Measurements from ENCODE around the gene PSEN2.
"Not testable (repeated sequence)": the region's sequence is repeated elsewhere in the genome, so short reads cannot be mapped to it uniquely, and the experiment has no call there.

PSEN2 gene

DNA sequence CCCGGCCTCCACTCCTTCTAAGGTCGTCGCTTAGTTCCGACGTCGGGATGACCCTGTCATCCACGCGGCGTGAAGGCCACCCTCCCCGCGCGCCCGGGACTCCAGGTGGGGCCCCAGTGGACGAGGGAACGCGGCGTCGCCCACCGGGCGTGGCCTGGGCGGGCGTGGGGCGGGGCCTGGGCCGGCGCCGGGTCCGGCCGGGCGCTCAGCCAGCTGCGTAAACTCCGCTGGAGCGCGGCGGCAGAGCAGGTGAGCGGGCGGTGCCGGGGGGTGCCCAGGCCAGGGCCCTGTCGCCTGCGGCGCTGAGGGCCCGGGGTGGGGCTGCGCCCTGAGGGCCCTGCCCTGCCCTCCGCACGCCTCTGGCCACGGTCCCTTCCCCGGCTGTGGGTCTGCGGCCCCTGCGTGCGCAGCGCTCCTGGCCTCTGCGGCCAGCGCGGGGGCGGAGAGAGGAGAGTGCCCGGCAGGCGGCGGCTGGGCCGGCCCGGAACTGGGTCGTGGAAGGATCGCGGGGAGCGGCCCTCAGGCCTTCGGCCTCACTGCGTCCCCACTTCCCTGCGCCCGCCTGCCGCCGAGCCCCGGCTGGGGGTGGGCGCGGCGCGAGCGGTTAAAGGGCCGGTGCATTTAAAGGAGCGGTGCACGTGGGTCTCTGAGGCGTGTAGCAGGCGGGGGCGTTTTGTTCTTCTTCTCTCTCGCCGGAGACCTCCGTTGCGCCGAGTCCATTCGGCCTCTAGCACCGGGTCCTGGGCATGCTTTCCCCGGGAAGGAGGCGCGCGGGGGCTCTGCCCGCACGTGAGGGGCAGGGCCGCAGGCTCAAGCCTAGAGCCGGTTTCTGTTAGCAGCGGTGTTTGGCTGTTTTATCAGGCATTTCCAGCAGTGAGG is at the start of gene PSEN2:
TSS of gene PSEN2 (plus strand) at position 216 of the 879 bp plus-strand sequence. CDS start 11,292 bp downstream, outside the sequence.
- peak; percentile 58 for DNase-seq (ENCODE audit: low spot score)

DNA sequence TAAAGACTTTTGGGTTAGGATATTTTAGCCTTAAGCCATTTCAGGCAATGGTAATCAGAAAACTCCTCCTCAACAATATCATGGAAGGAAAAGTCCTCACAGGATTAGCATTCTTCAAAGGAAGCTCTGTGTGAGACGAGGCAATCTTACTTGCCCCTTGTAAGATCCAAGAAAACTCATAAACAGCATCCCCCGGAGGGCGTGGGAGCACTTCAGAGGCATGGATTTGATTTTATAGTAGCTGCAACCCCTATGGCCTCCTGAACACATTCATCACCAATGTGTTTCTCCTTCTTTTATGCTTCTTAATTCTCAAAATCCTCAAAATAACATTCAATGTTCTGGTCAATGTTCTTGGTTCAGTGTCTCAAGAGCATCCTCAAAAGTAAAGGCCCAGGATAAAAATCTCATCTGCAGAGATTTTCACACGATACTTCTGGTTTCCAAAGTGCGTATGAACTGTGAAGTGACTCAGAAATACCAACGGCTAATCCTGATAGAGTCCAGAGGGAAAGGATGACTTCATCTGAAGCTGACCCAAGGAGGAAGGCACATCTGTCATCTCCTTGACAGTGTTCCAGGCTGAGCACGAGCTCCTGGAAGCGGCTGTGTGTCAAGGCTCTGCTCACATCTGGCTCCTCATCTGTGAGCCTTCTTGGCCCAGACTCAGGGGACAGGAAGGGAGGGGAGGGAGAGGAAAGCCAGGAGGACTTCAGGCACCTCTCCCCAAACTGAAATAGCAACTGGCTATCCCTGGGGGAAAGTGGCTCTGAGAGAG is 49.3 kb upstream of the PSEN2 start:
- no peak for DNase-seq (ENCODE audit: low spot score)

DNA sequence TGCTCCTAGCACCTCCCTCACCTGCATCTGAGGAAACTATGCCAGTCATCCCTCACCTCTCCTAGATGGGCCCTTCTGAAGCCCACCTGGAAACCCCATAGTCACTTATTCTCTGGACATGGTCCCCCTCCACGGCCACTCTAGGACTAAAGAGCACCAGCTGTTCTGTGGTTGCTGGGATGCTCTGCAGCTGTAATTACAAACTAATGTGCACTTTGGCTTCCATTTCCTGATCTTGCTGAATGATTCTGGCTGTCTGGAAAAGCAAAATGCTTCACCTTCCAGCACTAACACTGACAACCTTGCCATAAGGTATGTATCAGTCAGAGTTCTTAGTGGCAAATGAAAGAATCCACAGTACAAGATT is 48.7 kb upstream of the PSEN2 start:
- DNase-seq (ENCODE audit: low spot score) = no peak

DNA sequence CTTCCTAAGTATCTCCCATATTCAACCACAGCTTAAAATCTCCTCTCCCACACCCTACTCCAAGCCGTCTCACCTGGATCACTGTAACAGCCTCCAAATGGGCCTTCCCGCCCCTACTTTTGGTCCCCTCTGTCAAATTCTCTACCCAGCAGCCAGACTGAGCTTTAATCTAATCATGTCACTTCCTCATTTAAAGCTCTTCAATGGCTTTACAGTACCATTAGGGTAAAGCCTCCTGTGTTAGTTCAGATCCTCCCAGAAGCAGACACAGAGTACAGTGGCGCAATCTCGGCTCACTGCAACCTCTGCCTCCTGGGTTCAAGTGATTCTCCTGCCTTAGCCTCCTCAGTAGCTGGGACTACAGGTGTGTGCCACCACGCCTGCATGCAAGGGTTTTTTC is 46.8 kb upstream of the PSEN2 start:
- DNase-seq (ENCODE audit: low spot score) = no peak

DNA sequence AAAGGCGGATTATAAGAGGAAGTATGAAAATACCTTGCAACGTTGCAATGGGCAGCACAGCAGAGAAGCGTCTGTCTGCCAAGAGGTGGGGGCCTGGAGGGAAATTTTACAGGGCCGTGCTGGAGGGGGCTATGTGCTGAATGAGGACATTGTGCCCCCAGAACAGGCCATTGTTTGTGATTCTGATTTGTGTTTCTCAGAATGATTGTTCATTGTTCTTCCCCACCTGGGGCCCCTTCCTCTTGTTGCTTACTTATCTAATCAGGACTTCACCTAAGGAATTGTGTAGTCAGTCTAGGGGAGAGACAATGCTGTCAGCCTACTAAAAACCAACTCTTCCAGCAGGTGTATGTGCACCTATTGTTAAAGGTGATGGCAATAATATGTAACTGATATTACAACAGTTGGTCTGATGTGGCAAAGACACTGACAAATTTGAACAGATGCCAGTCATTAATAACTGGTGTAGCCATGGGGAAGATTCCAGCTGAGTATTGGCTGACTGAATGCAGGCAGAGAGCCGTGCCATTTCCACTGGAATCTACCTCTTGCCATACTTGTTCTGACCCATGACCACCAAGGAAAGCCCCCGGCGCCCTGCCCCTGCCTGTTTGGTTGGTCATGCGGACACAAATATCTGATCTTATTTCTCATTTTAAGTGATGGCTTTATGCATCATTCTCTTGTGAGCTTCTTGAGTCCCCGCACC is 45.2 kb upstream of the PSEN2 start:
- DNase-seq (ENCODE audit: low spot score) = no peak

DNA sequence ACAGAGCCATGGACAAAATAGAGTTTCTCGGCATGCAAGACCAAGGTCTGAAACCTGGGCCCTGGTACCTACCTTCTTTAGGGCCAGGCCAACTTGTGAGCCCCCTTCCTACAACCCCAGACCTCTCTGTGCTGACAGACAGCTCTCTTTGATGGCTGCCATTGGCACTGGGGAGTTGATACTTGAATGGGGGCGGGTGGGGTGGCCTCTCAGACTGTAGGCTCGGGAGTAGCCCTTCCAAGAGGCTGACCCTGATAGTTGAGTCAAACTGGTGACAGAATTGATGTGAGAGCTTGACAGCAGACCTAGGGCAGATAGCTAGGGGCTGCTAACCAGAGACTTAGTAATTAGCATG is 44.7 kb upstream of the PSEN2 start:
- DNase-seq (ENCODE audit: low spot score) = no peak

DNA sequence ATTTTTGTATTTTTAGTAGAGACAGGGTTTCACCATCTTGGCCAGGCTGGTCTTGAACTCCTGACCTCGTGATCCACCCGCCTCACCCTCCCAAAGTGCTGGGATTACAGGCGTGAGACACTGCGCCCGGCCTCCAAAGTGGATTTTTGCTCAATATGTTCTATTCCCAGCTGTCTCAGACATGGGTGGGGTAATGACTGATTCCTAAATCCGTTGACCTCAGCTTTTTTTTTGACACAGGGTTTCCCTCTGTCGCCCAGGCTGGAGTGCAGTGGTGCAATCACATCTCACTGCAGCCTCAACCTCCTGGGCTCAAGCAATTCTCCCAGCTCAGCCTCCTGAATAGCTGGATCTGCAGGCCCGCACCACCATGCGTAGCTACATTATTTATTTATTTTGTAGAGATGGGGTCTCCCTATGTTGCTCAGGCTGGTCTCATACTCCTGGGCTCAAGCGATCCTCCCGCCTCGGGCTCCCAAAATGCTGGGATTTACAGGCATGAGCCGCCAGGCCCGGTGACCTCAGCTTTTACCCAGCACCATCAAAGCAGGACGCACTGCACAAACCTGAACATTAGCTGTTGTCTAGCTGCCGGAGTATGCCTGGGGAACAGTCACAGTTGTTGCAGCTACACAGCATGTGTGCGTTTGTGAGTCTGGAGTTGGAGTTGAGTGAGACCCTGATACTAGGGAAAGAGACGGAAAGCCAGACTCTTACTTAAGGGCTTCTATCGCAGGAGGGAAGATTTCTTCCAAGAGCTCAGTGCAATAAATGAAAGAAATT is 43.7 kb upstream of the PSEN2 start:
- no peak for DNase-seq (ENCODE audit: low spot score)

DNA sequence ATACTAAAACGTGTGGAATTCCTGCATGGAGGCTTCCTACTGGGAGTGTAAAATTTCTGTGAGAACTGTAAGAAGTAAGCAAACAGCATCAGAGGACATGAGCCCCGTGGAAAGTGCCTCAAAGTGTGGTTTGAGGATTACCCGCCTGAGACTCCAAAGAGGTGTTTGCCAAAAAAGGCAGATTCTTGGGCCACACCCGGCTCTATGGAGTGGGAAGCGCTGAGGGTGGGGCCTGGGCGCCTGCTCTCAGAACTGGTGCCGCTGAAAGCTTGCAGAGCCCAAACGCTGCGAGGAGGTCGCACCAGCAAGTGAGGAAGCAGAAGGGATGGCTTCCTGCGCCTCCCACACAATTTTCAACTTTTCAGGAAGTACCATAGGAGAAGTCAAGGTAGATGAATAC is 43.0 kb upstream of the PSEN2 start:
- no peak for DNase-seq (ENCODE audit: low spot score)

DNA sequence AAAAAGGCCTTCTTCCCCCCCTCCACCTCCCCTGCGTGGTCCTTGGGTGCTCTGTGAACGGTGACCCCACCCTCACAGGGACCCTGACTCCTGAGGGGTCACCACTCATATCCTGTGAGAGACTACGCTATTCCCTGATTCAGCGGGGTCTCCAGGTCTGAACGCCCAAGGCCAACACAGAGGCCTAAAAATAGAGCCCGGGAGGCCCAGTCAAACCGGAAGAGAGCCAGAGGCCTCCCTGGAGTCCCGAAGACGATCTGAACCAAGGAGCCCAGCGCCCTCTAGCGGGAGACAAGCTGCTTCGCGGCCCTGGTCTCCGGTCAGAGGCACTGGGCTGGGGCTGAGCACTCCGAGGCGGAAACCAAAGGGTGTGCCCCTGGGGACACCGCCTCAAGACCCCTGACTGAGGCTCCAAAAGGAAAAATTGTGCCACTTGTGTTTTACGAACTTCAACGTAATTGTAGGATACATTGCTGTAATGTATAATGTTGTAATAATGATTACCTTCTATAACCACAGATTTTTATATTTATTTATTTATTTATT is 42.4 kb upstream of the PSEN2 start:
- peak; percentile 98 for DNase-seq (ENCODE audit: low spot score)

DNA sequence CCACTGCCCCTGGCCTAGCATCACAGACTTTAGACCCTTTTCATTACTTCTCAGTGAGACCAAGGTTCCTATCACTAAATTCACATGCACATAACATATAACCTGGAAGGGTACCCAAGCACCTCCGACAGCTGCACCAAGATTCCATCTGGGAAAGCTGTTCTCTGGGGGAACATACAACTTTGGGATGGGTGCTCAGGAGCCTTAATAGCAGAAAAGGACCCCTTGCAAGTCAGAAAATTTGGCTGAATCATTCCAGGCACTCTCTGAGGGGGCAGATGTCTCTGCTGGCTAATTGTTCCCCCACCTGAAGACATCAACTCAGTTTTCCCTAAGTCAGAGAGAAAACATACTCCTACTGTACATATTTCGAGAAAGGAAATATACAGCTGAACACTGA is 41.3 kb upstream of the PSEN2 start:
- DNase-seq (ENCODE audit: low spot score) = no peak

DNA sequence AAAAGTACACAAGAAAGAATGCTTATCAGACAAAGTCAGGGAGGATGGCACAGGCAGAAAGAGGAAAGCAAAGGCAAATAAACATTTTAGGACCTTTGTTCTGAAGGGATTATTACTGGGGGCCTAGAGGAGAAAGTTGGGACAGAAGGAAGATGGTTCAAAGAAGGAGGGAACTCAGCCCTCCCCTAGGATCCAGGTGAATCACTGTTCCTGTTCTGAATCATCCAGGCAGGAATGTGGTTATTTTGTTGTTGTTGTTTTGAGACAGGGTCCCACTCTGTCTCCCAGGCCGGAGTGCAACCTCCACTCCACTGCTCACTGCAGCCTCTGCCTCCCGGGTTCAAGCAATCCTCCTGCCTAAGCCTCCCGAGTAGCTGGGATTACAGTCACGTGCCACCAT is 38.5 kb upstream of the PSEN2 start:
- DNase-seq (ENCODE audit: low spot score) = no peak

DNA sequence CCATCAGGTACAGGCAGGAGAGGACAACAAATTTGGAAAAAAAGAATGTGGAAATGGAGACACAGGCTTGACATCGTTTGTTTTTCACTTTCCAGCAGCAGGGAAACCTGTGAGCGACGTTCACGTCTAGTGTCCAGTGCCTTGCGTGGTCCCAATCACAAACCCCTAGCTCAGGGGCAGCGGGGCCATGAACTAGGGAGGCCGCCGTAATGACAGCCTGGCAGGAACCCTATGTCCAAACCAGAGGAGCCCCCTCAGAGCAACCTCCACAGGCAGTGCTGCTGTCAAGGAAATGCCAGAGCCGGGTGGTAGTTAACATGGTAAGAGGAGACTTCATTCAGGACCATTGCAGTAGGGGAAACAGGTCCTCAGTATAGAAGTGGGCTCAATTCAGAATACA is 37.8 kb upstream of the PSEN2 start:
- no peak for DNase-seq (ENCODE audit: low spot score)

DNA sequence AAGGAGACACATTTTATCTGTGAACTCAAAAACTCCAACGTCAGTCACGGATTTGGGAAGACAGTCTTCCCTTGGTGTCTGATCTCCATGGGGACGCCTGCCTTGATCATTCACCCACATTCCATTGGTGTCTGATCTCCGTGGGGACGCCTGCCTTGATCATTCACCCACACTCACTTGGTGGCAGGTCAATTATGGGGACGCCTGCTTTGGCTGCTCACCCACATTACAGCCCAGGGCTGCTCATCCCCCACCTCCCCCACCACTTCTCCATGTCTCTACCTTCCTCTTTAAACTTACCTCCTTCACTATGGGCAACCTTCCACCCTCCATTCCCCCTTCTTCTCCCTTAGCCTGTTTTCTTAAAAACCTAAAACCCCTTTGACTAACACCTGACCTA is 36.2 kb upstream of the PSEN2 start:
- DNase-seq (ENCODE audit: low spot score) = not testable (repeated sequence)

DNA sequence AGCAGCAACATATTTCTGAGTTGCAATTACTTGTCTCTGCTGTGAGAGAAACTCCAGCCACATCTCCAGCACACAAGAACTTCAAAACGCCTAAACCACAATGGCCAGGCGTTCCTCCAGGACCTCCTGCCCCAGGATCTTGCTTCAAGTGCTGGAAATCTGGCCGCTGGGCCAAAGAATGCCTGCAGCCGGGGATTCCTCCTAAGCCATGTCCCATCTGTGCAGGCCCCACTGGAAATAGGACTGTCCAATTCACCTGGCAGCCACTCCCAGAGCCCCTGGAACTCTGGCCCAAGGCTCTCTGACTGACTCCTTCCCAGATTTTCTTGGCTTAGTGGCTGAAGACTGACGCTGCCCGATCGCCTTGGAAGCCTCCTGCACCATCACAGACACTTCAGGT is 35.0 kb upstream of the PSEN2 start:
- DNase-seq (ENCODE audit: low spot score) = not testable (repeated sequence)

DNA sequence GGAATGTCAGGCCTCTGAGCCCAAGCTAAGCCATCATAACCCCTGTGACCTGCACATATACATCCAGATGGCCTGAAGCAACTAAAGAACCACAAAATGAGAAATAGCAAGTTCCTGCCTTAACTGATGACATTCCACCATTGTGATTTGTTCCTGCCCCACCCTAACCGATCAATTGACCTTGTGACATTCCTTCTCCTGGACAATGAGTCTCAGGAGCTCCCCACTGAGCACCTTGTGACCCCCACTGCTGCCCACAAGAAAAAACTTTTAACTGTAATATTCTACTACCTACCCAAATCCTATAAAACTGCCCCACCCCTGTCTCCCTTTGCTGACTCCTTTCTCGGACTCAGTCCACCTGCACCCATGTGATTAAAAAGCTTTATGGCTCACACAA is 32.5 kb upstream of the PSEN2 start:
- DNase-seq (ENCODE audit: low spot score) = not testable (repeated sequence)

DNA sequence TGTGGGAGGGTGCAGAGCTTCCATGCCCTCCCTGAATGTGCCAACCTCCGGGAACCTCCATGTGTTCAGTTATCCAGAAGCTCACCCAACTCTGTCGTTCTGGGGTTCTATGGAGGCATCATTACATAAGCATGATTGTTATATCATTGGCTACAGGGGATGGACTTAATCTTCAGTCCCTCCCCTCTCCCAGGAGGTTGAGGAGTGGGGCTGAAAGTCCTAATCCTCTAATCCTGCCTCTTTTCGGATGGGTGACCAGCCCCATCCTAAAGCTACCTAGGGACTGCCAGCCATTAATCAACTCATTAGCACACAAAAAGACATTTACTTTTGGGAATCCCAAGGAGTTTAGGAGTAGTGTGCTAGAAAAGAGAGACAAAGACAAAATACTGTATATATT is 32.0 kb upstream of the PSEN2 start:
- DNase-seq (ENCODE audit: low spot score) = no peak

DNA sequence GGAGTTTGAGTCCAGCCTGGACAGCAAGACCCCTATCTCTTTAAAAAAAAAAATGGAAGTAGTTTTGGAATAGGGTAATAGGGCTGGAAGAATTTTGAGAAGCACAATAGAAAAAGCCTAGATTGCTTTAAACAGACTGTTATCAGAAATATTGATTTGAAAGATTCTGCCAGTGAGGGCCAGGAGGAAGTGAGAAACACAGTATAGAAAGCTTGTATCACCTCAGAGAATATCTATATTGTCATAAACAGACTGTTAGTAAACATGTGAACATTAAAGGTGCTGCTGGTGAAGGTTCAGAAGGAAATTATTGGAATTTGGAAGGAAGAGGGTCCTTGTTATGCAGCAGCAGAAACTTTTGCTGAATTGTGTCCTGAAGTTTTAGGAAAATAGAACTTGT is 24.8 kb upstream of the PSEN2 start:
- no peak for DNase-seq (ENCODE audit: low spot score)

DNA sequence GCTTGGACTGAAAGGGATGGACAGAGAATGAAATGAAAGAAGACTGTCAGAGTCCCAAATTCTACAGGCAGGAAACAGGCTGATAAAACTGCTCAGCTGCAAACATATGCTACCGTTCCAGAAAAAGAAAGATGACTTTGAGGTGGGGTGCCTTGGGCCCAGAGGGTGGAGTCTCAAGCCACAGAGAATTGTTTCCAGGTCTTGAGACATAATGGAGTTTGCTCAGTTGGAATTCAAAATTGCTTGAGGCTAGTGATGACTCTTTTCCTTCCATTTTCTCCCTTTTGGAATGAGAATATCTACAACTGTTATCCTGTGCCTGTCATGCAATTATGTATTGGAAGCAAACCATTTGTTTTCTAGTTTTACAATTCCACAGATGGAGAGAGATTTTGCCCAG is 23.6 kb upstream of the PSEN2 start:
- no peak for DNase-seq (ENCODE audit: low spot score)

DNA sequence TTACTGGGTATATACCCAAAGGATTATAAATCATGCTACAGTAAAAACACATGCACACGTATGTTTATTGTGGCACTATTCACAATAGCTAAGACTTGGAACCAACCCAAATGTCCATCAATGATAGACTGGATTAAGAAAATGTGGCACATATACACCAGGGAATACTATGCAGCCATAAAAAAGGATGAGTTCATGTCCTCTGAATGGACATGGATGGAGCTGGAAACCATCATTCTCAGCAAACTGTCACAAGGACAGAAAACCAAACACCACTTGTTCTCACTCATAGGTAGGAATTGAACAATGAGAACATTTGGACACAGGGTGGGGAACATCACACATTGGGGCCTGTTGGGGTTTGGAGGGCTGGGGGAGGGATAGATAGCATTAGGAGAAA is 15.9 kb upstream of the PSEN2 start:
- not testable (repeated sequence) for DNase-seq (ENCODE audit: low spot score)

DNA sequence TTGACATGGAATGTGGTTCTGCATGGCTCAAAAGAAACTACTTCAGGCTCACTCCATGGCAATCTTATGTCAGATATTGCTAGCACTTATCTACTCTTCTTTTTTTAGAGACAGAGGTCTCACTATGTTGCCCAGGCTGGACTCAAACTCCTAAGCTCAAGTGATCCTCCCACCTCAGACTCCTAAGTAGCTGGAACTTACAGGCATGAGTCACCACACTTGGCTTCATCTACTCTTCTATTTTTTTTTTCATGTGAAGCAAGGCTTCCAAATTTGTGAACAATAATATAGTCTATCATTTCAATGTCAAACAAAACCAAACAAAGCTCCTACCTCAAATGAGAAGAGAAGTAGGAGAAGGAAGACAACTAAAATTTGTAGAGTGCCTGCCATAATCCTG is 7.5 kb upstream of the PSEN2 start:
- DNase-seq (ENCODE audit: low spot score) = no peak

DNA sequence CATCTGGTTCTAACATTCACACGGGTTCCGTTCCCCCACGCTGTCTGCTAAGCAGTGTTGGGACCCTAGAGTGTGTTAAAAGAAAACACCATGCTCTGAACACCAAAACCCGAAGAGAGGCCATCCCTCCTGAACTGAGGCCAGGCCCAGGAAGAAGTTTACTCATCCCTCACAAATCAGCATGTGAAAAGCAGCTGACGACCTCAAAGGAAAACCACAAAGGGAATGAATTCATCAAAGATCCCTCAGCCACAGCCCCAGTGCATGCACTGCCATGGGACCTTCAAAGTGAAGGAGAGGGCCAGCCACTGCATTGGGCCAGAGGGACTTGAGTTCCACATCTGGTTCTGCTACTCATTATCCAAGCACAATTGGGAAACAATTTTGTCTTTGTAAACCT is 7.0 kb upstream of the PSEN2 start:
- DNase-seq (ENCODE audit: low spot score) = peak; percentile 30

DNA sequence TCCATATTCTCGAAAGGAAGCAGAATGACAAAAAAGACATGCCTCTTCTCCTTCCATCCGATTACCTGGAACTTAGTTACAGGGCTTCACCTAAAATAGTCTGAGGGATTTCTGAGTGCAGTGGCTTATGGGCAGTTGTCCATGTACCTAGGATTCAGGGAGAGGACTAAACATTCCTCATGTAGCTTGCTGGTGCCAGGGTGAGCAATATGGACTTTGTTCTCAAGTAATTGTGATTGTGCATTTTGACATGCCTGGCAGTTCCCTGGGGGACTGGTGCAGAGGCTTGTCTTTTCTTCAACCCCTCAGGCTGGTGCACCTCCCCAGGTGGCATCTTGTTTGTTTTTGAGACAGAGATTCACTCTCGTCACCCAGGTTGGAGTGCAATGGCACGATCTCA is 6.1 kb upstream of the PSEN2 start:
- no peak for DNase-seq (ENCODE audit: low spot score)

Data from activated CD4-positive, alpha-beta T cell treated with anti-CD3 and anti-CD28 coated beads, Interleukin-2, Interleukin-4, amounts not matched to agents 100 ng/mL and 50 ng/mL, durations not matched to agents 16 hours and 8 hours (primary cell).